Choroid plexus epithelial cell (primary cell): ENCODE data around the gene OBSCN.
A peak's percentile ranks its signal among the peaks of the same experiment; 100 is the strongest.

ENCODE experiments used
- DNase-seq: peaks from one replicate; pipeline ENCODE4 v3.0.0-alpha.2; 2010; ENCODE audit warnings: low read depth
- H3K4me3 ChIP-seq: 2 replicates; pipeline ENCODE4 v1.5.1; 2011; ENCODE audit warnings: low read depth, mild to moderate bottlenecking, control low read depth, low read length, moderate library complexity
- CTCF ChIP-seq: conservative IDR thresholded peaks from 2 replicates; pipeline ENCODE4 v1.5.1; 2011; ENCODE audit warnings: low read depth, mild to moderate bottlenecking, control low read depth, inconsistent platforms, low read length, moderate library complexity

Gene OBSCN

GRCh38 chr1:228353601-228354371 is 145.9 kb downstream of the OBSCN start:
- DNase-seq, result no peak
- H3K4me3 ChIP-seq, result no peak overlapping the region
- TF ChIP-seq CTCF, result no peak

GRCh38 chr1:228354390-228355320 is 146.8 kb downstream of the OBSCN start:
- TF ChIP-seq CTCF, result peak; percentile 9
- H3K4me3 ChIP-seq, result no peak overlapping the region
- no peak for DNase-seq

- DNase-seq, result no peak
- no peak for TF ChIP-seq CTCF
- H3K4me3 ChIP-seq, result no peak overlapping the region
Measured at GRCh38 chr1:228356897-228357680, 149.2 kb downstream of the OBSCN start.

- no peak for DNase-seq
- no peak for TF ChIP-seq CTCF
- no peak overlapping the region for H3K4me3 ChIP-seq
Measured at GRCh38 chr1:228358039-228358763, 150.4 kb downstream of the OBSCN start.

GRCh38 chr1:228358764-228359612 is 151.1 kb downstream of the OBSCN start:
- no peak for TF ChIP-seq CTCF
- no peak overlapping the region for H3K4me3 ChIP-seq
- DNase-seq, result no peak
